ENCODE data around the gene LMBRD1.

Gene LMBRD1

GRCh38 chr6:69774740-69775584 lies 21.8 kb downstream of the LMBRD1 start:
- Histone ChIP-seq H3K36me3 (peaks cover 11 to 80% (median 23%) of the 10 kb centered on the region in 11 experiments; a peak in 19 of 22 replicates), H3K4me3 (no peak overlapping the region), H3K4me1 (no peaks in the 10 kb centered on the region), H3K4me2 (no peak overlapping the region), H3K9ac (no peak overlapping the region), H3K27me3 (no peaks in the 10 kb centered on the region), H4K20me1 (peaks cover 0 to 30% (median 0%) of the 10 kb centered on the region in 11 experiments; a peak in 3 of 22 replicates), H3K9me3 (replicated peaks in 1 of 11) (peaks cover 0 to 9% (median 4%) of the 10 kb centered on the region in 11 experiments; a peak in 6 of 22 replicates), H3K27ac (no peak overlapping the region)
- no peak for TF ChIP-seq Cebpa-rat (IDR thresholded peaks at IDR 0.05)

GRCh38 chr6:69771158-69771906 lies 25.5 kb downstream of the LMBRD1 start:
- H3K27ac ChIP-seq: no peak overlapping the region
- no peak overlapping the region for H3K9ac ChIP-seq
- no peak overlapping the region for H3K4me2 ChIP-seq

GRCh38 chr6:69768664-69769063 lies 28.1 kb downstream of the LMBRD1 start:
- Histone ChIP-seq H3K4me2 (no peak overlapping the region), H3K4me1 (no peaks in the 10 kb centered on the region), H3K4me3 (no peak overlapping the region), H3K9ac (no peak overlapping the region), H3K27ac (no peak overlapping the region), H3K27me3 (no peaks in the 10 kb centered on the region), H3K36me3 (peaks cover 0 to 35% (median 13%) of the 10 kb centered on the region in 11 experiments; a peak in 12 of 22 replicates), H3K9me3 (replicated peaks in 1 of 11) (peaks cover 0 to 7% (median 0%) of the 10 kb centered on the region in 11 experiments; a peak in 4 of 22 replicates), H4K20me1 (peaks cover 0 to 34% (median 0%) of the 10 kb centered on the region in 11 experiments; a peak in 3 of 22 replicates)
- no peak for TF ChIP-seq Cebpa-rat (IDR thresholded peaks at IDR 0.05)

More at GRCh38 chr6:69771158-69771906, 25.5 kb downstream of the LMBRD1 start:
- H3K4me1 ChIP-seq: no peaks in the 10 kb centered on the region
- peaks cover 0 to 12% (median 4%) of the 10 kb centered on the region in 11 experiments; a peak in 6 of 22 replicates for H3K9me3 ChIP-seq (replicated peaks in 1 of 11)
- TF ChIP-seq Cebpa-rat (IDR thresholded peaks at IDR 0.05): no peak
- no peaks in the 10 kb centered on the region for H3K27me3 ChIP-seq
- no peak overlapping the region for H3K4me3 ChIP-seq
- H3K36me3 ChIP-seq: peaks cover 0 to 47% (median 13%) of the 10 kb centered on the region in 11 experiments; a peak in 13 of 22 replicates
- peaks cover 0 to 32% (median 0%) of the 10 kb centered on the region in 11 experiments; a peak in 3 of 22 replicates for H4K20me1 ChIP-seq

GRCh38 chr6:69763763-69764162 lies 33.0 kb downstream of the LMBRD1 start:
- Histone ChIP-seq H3K4me1 (no peaks in the 10 kb centered on the region), H3K4me3 (no peak overlapping the region), H3K9ac (no peak overlapping the region), H3K27ac (no peak overlapping the region), H3K27me3 (no peaks in the 10 kb centered on the region), H3K4me2 (no peak overlapping the region), H3K36me3 (peaks cover 0 to 20% (median 0%) of the 10 kb centered on the region in 11 experiments; a peak in 2 of 22 replicates), H3K9me3 (replicated peaks in 1 of 11) (0 out of 22 replicates have a peak, but pooled peaks cover 0 to 3% (median 0%) of the 10 kb centered on the region in 11 experiments), H4K20me1 (peaks cover 0 to 50% (median 0%) of the 10 kb centered on the region in 11 experiments; a peak in 4 of 22 replicates)
- TF ChIP-seq Cebpa-rat (IDR thresholded peaks at IDR 0.05): no peak

- peaks cover 0 to 22% (median 0%) of the 10 kb centered on the region in 11 experiments; a peak in 2 of 22 replicates for H3K36me3 ChIP-seq
- H3K4me2 ChIP-seq: no peak overlapping the region
- H3K27ac ChIP-seq: no peak overlapping the region
- H3K4me1 ChIP-seq: 0 out of 20 replicates have a peak, but pooled peaks cover 0 to 5% (median 0%) of the 10 kb centered on the region in 10 experiments
- peaks cover 0 to 3% (median under 1%) of the 10 kb centered on the region in 11 experiments; a peak in 3 of 22 replicates for H3K9me3 ChIP-seq (replicated peaks in 1 of 11)
- no peak for TF ChIP-seq Cebpa-rat (IDR thresholded peaks at IDR 0.05)
- no peak overlapping the region for H3K4me3 ChIP-seq
- H3K9ac ChIP-seq: no peak overlapping the region
- H3K27me3 ChIP-seq: no peaks in the 10 kb centered on the region
- peaks cover 0 to 69% (median 0%) of the 10 kb centered on the region in 11 experiments; a peak in 4 of 22 replicates for H4K20me1 ChIP-seq
These were observed 35.0 kb downstream of the LMBRD1 start for GRCh38 chr6:69761853-69762252.

GRCh38 chr6:69758214-69758613 lies 38.6 kb downstream of the LMBRD1 start:
- Histone ChIP-seq H3K4me2 (no peak overlapping the region; a peak in 1 of 22 replicates), H3K9ac (no peak overlapping the region), H3K27ac (no peak overlapping the region), H3K36me3 (peaks cover 0 to 27% (median 0%) of the 10 kb centered on the region in 11 experiments; a peak in 4 of 22 replicates), H3K27me3 (no peaks in the 10 kb centered on the region), H3K9me3 (replicated peaks in 1 of 11) (peaks cover 8 to 24% (median 17%) of the 10 kb centered on the region in 11 experiments; a peak in 16 of 22 replicates), H3K4me3 (no peak overlapping the region), H4K20me1 (peaks cover 0 to 76% (median 0%) of the 10 kb centered on the region in 11 experiments; a peak in 4 of 22 replicates), H3K4me1 (0 out of 20 replicates have a peak, but pooled peaks cover 0 to 5% (median 0%) of the 10 kb centered on the region in 10 experiments)
- no peak for TF ChIP-seq Cebpa-rat (IDR thresholded peaks at IDR 0.05)

- Histone ChIP-seq H3K36me3 (peaks cover 0 to 23% (median 0%) of the 10 kb centered on the region in 11 experiments; a peak in 4 of 22 replicates), H3K4me1 (0 out of 20 replicates have a peak, but pooled peaks cover 0 to 5% (median 0%) of the 10 kb centered on the region in 10 experiments), H3K9me3 (replicated peaks in 1 of 11) (peaks cover 8 to 25% (median 17%) of the 10 kb centered on the region in 11 experiments; a peak in 16 of 22 replicates), H3K27ac (no peak overlapping the region), H3K4me2 (no peak overlapping the region), H3K27me3 (no peaks in the 10 kb centered on the region), H3K9ac (no peak overlapping the region), H4K20me1 (peaks cover 0 to 72% (median 0%) of the 10 kb centered on the region in 11 experiments; a peak in 4 of 22 replicates), H3K4me3 (no peak overlapping the region)
- no peak for TF ChIP-seq Cebpa-rat (IDR thresholded peaks at IDR 0.05)
These were observed 39.9 kb downstream of the LMBRD1 start for GRCh38 chr6:69756907-69757306.

GRCh38 chr6:69756366-69756765 lies 40.4 kb downstream of the LMBRD1 start:
- peaks cover 8 to 25% (median 17%) of the 10 kb centered on the region in 11 experiments; a peak in 16 of 22 replicates for H3K9me3 ChIP-seq (replicated peaks in 1 of 11)
- no peaks in the 10 kb centered on the region for H3K27me3 ChIP-seq
- H3K36me3 ChIP-seq: peaks cover 0 to 24% (median 0%) of the 10 kb centered on the region in 11 experiments; a peak in 4 of 22 replicates
- H3K9ac ChIP-seq: no peak overlapping the region
- no peak overlapping the region for H3K4me3 ChIP-seq
- no peak overlapping the region for H3K4me2 ChIP-seq
- H3K4me1 ChIP-seq: 0 out of 20 replicates have a peak, but pooled peaks cover 0 to 5% (median 0%) of the 10 kb centered on the region in 10 experiments
- TF ChIP-seq Cebpa-rat (IDR thresholded peaks at IDR 0.05): no peak
- H3K27ac ChIP-seq: no peak overlapping the region
- H4K20me1 ChIP-seq: peaks cover 0 to 69% (median 0%) of the 10 kb centered on the region in 11 experiments; a peak in 3 of 22 replicates

All from BLaER1 treated with 17β-estradiol and CSF1 and Interleukin-3, amounts not matched to agents 10 nM and 100 nM (cell line).